ENCODE measurements around the gene SNX24.

DNA sequence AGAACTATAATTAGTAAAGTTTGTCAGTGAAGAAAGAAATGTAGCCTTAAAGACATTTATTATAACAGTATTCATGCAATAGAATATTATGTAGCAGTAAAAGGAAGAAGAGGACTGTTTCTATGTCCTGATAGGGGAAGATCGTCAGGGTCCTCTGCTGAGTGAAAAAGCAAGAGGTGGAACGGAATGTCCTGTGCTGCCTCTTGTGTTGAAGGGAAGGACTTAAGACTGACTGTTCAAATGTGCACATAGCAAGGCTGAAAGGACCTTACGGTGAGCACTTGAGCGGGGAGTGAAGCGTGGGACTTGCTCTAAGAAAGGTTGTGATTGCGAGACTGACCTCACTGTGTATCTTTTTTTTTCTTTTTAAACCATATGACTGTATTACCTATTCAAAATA lies 63.2 kb downstream of the SNX24 start:
- TF ChIP-seq CTCF (conservative IDR thresholded peaks at IDR 0.05) (no peak), EZH2 (IDR thresholded peaks at IDR 0.05; ENCODE audit: low read depth) (no peak)

All from PC-9 (cell line).